ENCODE data around the gene DPYD.

DNA sequence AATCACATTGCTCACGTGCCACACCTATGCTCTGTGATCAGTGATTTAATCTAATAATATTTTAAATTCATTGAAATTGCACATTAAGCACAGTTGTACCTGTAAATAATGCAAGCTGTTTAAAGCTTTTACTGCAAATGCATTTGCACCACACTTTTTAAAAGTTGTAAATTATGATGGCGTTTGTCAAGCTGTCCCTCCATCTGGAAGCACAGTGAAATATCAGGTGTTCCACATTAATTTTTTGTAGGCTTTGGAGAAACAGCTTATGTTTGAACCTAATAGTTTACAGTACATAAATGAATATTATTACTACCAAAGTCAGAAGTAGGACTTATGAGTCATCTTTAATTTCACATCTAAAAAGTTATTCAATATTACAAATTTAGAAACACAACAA, 3.0 kb upstream of the DPYD start:
- TF ChIP-seq, protein P1, sequence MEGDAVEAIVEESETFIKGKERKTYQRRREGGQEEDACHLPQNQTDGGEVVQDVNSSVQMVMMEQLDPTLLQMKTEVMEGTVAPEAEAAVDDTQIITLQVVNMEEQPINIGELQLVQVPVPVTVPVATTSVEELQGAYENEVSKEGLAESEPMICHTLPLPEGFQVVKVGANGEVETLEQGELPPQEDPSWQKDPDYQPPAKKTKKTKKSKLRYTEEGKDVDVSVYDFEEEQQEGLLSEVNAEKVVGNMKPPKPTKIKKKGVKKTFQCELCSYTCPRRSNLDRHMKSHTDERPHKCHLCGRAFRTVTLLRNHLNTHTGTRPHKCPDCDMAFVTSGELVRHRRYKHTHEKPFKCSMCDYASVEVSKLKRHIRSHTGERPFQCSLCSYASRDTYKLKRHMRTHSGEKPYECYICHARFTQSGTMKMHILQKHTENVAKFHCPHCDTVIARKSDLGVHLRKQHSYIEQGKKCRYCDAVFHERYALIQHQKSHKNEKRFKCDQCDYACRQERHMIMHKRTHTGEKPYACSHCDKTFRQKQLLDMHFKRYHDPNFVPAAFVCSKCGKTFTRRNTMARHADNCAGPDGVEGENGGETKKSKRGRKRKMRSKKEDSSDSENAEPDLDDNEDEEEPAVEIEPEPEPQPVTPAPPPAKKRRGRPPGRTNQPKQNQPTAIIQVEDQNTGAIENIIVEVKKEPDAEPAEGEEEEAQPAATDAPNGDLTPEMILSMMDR (IDR thresholded peaks at IDR 0.05): no peak
- TF ChIP-seq POLR2A (IDR thresholded peaks at IDR 0.05): no peak
